ENCODE data around the gene ABL1.

Gene ABL1

DNA sequence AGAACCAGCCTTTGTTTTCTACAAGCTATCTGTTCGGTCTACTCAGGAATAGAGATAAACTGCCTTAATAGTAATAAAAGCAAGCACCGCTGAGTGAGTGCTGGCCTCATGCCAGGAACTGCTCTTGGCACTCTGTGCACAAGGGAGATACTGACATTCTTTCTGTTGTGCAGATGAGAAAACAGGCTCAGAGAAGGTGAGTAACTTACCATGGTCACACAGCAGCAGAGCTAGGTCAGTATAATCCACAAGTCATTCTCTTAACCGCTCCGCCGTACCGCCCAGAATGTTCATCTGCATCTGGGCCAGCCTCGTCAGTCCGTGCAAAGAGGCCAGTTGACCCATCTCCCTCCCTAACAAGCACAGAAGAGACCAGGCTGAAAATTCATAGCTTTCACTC, 34.2 kb downstream of the ABL1 start:
- no peak for TF ChIP-seq CTCF (IDR thresholded peaks at IDR 0.05; ENCODE audit: low read depth, low read length, missing control alignments)
- no peak for DNase-seq (ENCODE audit: low read depth)
- H3K4me3 ChIP-seq (ENCODE audit: low read depth, low read length) = no peak overlapping the region

DNA sequence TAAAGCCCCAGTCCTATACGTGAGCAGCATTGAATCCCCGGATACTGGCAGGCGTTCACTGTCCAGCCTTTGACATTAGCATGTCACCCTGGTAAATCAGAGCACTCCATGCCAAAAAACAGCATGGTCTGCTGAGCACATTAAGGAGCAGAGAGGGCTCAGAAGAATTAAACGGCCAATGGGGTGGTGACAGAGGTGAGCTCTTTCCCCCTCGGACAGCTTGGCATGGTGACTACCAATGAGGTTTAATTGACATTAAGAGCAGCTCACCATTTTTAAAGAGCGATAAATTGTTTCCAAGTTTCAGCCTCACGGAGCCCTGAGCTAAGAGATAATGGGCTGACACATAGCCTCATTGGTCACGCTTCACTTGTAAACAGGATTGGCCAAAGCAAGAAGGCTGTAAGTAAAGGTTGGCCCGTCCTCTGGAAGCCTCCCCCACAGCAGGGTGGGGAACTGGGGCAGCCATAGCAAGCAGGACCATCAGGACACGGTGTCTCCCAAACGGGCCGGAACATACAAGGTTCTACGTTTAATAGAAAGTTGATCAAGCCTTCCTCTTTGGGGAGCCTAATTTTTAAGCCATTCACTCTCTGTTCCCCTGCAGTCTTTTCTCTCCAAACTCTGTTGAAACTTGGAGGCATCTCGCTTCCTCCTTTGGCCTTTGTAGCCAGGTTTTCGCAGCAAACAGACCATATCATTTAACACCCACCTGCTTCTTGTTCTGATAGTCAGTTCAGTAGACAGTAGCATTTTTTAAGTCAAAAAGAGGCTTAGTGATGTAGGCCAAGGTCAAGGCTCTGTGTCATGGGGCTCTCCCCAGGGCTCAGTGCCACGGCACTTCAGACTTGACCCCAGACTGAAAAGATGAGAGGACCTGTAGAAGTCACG, 35.7 kb downstream of the ABL1 start:
- no peak overlapping the region for H3K4me3 ChIP-seq (ENCODE audit: low read depth, low read length)
- peak; percentile 45 for DNase-seq (ENCODE audit: low read depth)
- TF ChIP-seq CTCF (IDR thresholded peaks at IDR 0.05; ENCODE audit: low read depth, low read length, missing control alignments) = no peak

GRCh38 chr9:130871395-130872062, 36.5 kb downstream of the ABL1 start:
- no peak for TF ChIP-seq CTCF (IDR thresholded peaks at IDR 0.05; ENCODE audit: low read depth, low read length, missing control alignments)
- DNase-seq (ENCODE audit: low read depth) = no peak
- no peak overlapping the region for H3K4me3 ChIP-seq (ENCODE audit: low read depth, low read length)

- H3K4me3 ChIP-seq (ENCODE audit: low read depth, low read length) = no peak overlapping the region
- no peak for DNase-seq (ENCODE audit: low read depth)
- no peak for TF ChIP-seq CTCF (IDR thresholded peaks at IDR 0.05; ENCODE audit: low read depth, low read length, missing control alignments)
These were observed 37.0 kb downstream of the ABL1 start for GRCh38 chr9:130872093-130872492.

GRCh38 chr9:130872508-130872907, 37.5 kb downstream of the ABL1 start:
- TF ChIP-seq CTCF (IDR thresholded peaks at IDR 0.05; ENCODE audit: low read depth, low read length, missing control alignments) = no peak
- H3K4me3 ChIP-seq (ENCODE audit: low read depth, low read length) = no peak overlapping the region
- no peak for DNase-seq (ENCODE audit: low read depth)

- TF ChIP-seq CTCF (IDR thresholded peaks at IDR 0.05; ENCODE audit: low read depth, low read length, missing control alignments) = no peak
- no peak overlapping the region for H3K4me3 ChIP-seq (ENCODE audit: low read depth, low read length)
- no peak for DNase-seq (ENCODE audit: low read depth)
These were observed 38.0 kb downstream of the ABL1 start for GRCh38 chr9:130872912-130873503.

Measured in GM12864 (cell line).